ENCODE results near the gene PIK3R2.
"Not testable (repeated sequence)": the region's sequence is repeated elsewhere in the genome, so short reads cannot be mapped to it uniquely, and the experiment has no call there.

GRCh38 chr19:18209912-18210311 is 56.9 kb downstream of the PIK3R2 start:
- not testable (repeated sequence) for TF ChIP-seq CTBP1 (IDR thresholded peaks at IDR 0.05; ENCODE audit: borderline replicate concordance); ELF4 (IDR thresholded peaks at IDR 0.05); SUZ12 (IDR thresholded peaks at IDR 0.05); FOXK2 (IDR thresholded peaks at IDR 0.05); SP1 (IDR thresholded peaks at IDR 0.05); ARNT (IDR thresholded peaks at IDR 0.05); BHLHE40 (IDR thresholded peaks at IDR 0.05; ENCODE audit: borderline replicate concordance); TARDBP (IDR thresholded peaks at IDR 0.05); FOXM1 (IDR thresholded peaks at IDR 0.05; ENCODE audit: borderline replicate concordance); NFRKB (IDR thresholded peaks at IDR 0.05); L3MBTL2 (conservative IDR thresholded peaks at IDR 0.05)
